Urothelium cell line (cell line): Measurements from ENCODE around the gene ATOX1.
A peak's percentile ranks its signal among the peaks of the same experiment; 100 is the strongest.
"Not testable (repeated sequence)": the region's sequence is repeated elsewhere in the genome, so short reads cannot be mapped to it uniquely, and the experiment has no call there.

Experiments
- DNase-seq: peaks from one replicate; pipeline ENCODE4 v3.0.0; 2011; ENCODE audit warnings: low spot score, mixed read lengths
- FAIRE-seq: peaks from 2 replicates; lab custom pipeline; 2011; peaks lifted over from hg19 to GRCh38; lab: Jason Lieb, UNC

The ATOX1 gene

DNA sequence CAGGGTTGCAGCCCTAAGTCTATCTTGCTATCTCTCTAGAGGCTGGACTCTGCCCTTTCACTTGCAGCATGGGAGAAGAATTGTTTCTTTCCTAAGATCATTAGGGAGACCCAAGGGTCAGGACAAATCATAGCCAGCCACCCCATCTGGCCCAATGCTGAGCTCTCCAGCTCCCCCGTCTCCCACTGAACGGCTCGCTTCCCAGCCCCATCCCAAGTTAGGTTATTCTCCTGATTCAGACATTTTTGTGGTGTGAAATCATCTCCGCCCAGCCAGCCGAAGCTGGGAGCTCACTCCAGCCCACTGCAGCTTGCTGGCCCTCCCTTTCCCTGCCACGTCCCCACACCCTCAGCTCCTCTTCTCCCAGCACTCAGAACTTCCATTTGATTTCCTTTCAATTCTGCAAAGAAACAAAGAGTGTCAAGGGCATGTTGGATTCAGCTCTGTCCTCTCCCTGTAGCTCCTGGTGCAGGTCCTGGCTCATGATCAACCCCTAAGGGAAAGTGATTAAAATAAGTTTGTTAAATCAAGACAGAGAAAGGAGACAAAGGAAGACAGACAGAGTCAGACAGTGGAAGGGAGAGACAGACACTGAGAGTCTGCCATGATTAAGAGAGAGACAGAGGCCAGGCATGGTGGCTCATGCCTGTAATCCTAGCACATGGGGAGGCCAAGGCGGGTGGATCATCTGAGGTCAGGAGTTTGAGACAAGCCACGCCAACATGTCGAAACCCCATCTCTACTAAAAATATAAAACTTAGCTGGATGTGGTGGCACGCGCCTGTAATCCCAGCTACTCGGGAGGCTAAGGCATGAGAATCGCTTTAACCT is 59.1 kb downstream of the ATOX1 start:
- peak; percentile 75 for FAIRE-seq
- DNase-seq = peak; percentile 94

DNA sequence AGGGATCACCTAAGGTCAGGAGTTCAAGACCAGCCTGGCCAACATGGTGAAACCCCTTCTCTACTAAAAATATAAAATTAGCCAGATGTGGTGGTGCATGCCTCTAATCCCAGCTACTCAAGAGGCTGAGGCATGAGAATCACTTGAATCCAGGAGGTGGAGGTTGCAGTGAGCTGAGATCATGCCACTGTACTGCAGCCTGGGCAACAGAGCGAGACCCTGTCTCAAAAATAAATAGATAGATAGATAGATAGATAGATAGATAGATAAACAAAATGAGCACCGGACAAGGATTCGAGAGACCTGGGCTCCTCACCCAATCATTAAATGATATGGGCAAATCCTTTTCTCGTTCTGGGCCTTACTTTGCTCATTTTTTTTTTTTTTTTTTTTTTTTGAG is 60.4 kb downstream of the ATOX1 start:
- FAIRE-seq, DNase-seq: not testable (repeated sequence)

DNA sequence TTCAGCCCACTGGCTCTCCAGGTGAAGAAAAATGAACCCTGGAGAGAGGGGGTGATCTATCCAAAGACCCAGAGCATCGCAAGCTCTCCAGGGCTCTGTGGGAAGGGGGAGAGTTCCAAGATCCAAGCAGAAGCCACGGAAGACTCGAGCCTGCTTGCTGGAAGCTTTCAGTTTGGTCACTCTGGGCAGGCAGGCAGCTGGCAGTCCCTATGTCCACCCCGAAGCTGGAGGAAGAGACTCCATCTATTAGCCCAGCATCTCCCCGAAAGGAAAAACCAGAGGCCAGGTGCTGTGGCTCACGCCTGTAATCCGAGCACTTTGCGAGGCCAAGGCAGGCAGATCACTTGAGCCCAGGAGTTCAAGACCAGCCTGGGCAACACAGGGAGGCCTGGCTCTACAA is 61.0 kb downstream of the ATOX1 start:
- FAIRE-seq = no peak

DNA sequence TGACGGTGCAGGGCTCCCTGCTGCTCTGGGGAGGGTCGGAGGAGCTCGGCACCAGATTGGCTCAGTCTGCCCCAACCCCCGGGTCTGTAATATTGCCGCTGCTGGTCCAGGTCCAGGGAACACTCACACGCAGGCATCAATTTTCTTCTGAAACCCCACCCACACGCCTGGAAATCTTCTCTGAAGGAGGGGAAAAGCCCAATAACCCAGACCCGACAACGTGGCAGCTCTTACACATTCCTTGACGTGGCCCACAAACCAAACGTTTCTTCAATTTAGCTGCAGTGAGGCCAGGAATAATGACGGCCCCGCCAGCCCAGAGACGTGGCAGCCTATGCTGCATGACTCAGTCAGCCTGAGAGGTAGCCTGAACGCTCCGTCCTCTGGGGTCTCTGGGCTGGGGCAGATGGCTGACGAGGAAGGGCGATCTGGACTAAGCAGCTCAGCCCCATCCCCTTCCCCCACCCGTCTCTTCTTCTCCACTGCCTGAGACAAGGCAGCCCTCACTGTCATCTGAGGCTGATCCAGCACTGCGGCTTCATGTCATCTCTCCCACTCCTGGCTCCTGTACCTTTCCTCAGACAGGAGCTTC is 61.9 kb downstream of the ATOX1 start:
- peak; percentile 68 for DNase-seq
- FAIRE-seq = peak; percentile 78

More for the DNA sequence above, 61.0 kb downstream of the ATOX1 start:
- no peak for DNase-seq

DNA sequence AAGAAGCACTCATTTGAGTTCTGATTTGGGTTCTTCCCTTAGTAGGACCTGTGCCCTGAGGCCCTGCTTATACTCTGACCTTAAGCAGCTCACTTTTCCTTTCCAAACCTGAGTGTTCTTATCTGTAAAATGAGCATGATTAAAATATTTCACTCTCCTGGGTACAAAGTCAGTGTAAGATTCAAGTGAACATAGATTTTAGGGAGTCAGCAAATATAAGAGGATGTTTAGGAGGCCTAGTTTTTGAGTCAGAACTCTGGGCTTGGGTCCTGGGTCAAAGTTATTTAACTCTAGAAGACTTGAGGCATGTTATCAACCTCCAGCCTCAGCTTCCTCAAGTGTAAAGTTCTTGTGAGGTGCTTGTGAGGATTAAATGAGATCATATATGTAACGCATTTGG is 63.0 kb downstream of the ATOX1 start:
- no peak for DNase-seq
- no peak for FAIRE-seq

DNA sequence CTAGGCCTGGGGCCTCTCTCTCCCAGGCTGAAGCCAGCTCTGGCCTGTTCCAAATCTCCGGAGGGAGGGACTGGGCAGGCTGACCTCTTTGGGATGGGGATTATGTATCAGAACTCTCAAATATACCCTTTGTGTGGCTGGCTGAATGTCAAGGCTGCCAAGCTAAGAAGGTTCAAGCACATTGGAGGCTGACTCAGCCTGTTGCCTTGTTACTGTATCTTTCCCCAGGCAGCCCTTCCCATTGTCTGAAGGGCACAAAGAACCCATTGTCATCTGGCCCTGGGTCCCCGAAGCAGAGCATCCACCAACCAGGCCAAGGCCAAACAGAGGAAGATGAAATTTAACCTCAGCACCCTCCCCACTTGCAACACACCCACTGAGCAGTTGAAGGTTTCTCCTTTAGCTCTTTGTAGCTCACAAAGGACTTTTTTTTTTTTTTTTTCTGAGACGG is 64.4 kb downstream of the ATOX1 start:
- peak; percentile 86 for DNase-seq
- FAIRE-seq = no peak
